GM06990 (cell line): ENCODE results near the gene WRAP73.
"Not testable (repeated sequence)": the region's sequence is repeated elsewhere in the genome, so short reads cannot be mapped to it uniquely, and the experiment has no call there.

Source experiments
- DNase-seq: peaks from one replicate; pipeline ENCODE4 v3.0.0-alpha.2; 2011; ENCODE audit not compliant: insufficient read length; ENCODE audit errors: extremely low read depth
- H3K27me3 ChIP-seq: replicated peaks from 2 replicates; pipeline ENCODE4 v1.6.0; 2011; ENCODE audit warnings: low read length; ENCODE audit not compliant: control insufficient read depth, insufficient read depth
- H3K36me3 ChIP-seq: 2 replicates; pipeline ENCODE4 v1.5.1; 2011; ENCODE audit warnings: low read length; ENCODE audit not compliant: control insufficient read depth, insufficient read depth
- H3K4me3 ChIP-seq: replicated peaks from 2 replicates; pipeline ENCODE4 v1.5.1; 2011; ENCODE audit warnings: low read depth, mild to moderate bottlenecking, control low read depth, low read length
- TF ChIP-seq, protein P1 (sequence below): IDR thresholded peaks from 2 replicates; pipeline ENCODE4 v1.5.1; 2011; ENCODE audit warnings: low read length, control low read depth, mild to moderate bottlenecking, inconsistent platforms; ENCODE audit not compliant: insufficient read depth, poor library complexity, severe bottlenecking

WRAP73 gene

DNA sequence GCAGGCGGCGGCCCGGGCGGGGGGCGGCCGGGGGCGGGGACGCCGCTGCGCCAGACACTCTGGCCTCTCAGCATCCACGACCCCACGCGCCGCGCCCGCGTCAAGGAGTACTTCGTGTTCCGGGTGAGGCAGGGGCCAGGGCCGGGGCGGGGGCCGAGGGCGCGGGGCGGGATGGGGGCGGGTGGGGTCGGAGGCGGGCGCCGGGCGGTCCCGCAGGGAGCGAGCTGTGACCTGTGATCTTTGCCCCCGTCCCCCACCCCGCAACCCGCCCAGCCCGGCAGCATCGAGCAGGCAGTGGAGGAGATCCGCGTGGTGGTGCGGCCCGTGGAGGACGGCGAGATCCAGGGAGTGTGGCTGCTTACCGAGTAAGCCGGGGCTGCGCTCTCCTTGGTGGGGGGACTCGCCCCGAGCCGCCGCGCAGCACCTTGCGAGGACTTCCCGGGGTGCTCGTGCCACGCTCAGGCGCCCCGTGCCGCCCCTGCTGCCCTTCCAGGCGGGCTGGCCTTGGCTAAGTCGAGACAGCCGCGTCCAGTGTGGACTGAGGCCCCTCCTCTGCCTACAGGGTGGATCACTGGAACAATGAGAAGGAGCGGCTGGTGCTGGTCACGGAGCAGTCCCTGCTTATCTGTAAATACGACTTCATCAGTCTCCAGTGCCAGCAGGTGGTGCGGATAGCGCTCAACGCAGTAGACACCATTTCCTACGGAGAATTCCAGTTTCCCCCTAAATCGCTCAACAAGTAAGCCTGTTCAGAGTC is 24.6 kb downstream of the WRAP73 start:
- Histone ChIP-seq H3K27me3 (no peaks in the 10 kb centered on the region), H3K36me3 (peaks cover 15% of the 10 kb centered on the region), H3K4me3 (peak overlapping the region; percentile 85)
- DNase-seq: peak; percentile 46
- TF ChIP-seq, protein P1, sequence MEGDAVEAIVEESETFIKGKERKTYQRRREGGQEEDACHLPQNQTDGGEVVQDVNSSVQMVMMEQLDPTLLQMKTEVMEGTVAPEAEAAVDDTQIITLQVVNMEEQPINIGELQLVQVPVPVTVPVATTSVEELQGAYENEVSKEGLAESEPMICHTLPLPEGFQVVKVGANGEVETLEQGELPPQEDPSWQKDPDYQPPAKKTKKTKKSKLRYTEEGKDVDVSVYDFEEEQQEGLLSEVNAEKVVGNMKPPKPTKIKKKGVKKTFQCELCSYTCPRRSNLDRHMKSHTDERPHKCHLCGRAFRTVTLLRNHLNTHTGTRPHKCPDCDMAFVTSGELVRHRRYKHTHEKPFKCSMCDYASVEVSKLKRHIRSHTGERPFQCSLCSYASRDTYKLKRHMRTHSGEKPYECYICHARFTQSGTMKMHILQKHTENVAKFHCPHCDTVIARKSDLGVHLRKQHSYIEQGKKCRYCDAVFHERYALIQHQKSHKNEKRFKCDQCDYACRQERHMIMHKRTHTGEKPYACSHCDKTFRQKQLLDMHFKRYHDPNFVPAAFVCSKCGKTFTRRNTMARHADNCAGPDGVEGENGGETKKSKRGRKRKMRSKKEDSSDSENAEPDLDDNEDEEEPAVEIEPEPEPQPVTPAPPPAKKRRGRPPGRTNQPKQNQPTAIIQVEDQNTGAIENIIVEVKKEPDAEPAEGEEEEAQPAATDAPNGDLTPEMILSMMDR: no peak

GRCh38 chr1:3624200-3625136 is 25.4 kb downstream of the WRAP73 start, which contains the start of gene TPRG1L:
TPRG1L (plus strand) TSS chr1:3625015; CDS start chr1:3625073, 58 bp downstream.
- Histone ChIP-seq H3K36me3 (peaks cover 8% of the 10 kb centered on the region), H3K4me3 (peak within 1 kb of the TSS; percentile 86), H3K27me3 (no peaks in the 10 kb centered on the region)
- DNase-seq: peak; percentile 97
- TF ChIP-seq, protein P1: no peak

DNA sequence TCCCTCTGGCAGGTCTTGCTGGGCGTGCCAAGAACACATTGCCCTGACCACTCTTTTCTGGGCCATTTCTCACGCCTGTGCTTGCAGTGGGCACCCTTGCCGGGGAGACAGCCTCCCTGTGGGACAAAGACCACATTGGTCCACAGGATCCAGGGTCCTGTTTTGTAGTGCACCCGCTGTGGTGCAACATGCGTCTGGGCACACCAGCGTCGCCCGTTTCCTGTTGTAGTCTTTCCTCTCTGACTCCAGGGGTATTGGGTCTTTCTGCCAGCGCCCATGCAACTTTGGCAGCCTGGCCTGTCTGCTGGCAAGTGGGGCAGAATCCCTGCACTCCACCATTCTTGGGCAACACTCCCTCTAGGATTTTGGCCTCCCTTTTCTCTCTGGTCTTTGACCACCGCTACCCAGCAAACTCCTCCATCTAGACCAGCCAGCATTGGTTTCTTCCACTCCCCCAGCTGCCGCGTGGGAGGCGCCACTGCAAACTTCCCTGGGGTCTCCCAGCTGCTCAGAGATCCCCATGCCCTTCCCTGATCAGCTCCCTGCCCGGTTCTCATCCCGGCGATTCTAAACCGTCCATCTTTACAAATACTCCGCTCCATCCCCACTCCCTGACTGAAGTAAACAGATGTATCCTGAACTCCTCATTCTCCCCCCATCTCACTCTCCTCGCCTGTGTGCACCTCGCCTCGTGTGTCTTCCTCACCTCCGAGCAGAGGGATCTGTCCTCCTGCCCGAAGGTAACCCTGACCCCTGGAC is 26.3 kb downstream of the WRAP73 start:
- H3K4me3 ChIP-seq: peak overlapping the region; percentile 86
- DNase-seq: no peak
- peaks cover 3% of the 10 kb centered on the region for H3K36me3 ChIP-seq
- TF ChIP-seq, protein P1: no peak
- no peaks in the 10 kb centered on the region for H3K27me3 ChIP-seq

DNA sequence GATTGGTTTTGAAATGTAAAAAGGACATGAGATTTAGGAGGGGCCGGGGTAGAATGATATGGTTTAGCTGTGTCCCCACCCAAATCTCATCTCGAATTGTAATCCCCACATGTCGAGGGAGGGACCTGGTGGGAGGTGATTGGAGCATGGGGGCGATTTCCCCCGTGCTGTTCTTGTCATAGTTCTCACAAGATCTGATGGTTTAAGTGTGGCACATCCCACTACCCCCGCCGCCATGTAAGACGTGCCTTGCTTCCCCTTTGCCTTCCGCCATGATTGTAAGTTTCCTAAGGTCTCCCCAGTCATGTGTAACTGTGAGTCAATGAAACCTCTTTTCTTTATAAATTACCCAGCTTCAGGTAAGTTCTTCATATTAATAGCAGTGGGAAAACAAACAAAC is 27.8 kb downstream of the WRAP73 start:
- not testable (repeated sequence) for H3K36me3 ChIP-seq, H3K27me3 ChIP-seq, DNase-seq, H3K4me3 ChIP-seq

GRCh38 chr1:3621151-3621671 is 28.7 kb downstream of the WRAP73 start:
- H3K36me3 ChIP-seq, H3K4me3 ChIP-seq, H3K27me3 ChIP-seq, DNase-seq: not testable (repeated sequence)
- TF ChIP-seq, protein P1: peak; percentile 51
